ENCODE data around the gene SLU7. TPM values are rescaled to one million over a fixed set of nuclear protein-coding genes. Genes with fewer than 3 reads are reported as not detected.

The SLU7 gene
- total and polyA plus RNA-seq, 7 donors, result 22.4 to 80.3 (median 44.4) TPM

DNA sequence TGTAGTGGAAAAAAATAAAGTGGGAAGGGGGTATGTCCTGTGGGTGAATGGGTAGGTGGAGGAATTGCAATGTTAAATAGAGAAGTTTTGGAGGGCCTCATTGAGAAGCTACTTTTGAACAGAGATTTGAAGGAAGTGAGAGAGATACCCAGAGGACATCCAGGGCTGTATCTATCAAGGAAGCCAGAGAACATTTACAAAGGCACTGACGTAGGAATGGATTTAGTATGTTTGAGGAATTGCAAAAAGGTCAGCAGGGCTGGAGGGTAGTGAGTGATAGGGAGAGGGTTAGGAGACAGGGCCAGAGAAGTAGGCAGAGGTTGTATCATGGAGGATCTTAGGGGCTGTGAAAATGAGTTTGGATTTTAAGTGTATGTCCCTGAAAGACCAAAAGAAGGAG, 16.7 kb upstream of the SLU7 start:
- no peaks in the 10 kb centered on the region for H3K36me3 ChIP-seq
- WGBS, 2 donors, result 85% methylated on average over 1 of the region's 1 CpG
- H3K4me3 ChIP-seq, result no peak overlapping the region
- H3K27ac ChIP-seq, result no peak overlapping the region
- TF ChIP-seq POLR2AphosphoS5 (IDR thresholded peaks at IDR 0.05), result no peak
- TF ChIP-seq POLR2A (IDR thresholded peaks at IDR 0.05), result no peak
- no peaks in the 10 kb centered on the region for H3K9me3 ChIP-seq
- intact Hi-C loops (cut with DNase I), result no loop called here
- H3K27me3 ChIP-seq, result no peaks in the 10 kb centered on the region
- peaks cover 0 to 7% (median 6%) of the 10 kb centered on the region in 4 donors for H3K4me1 ChIP-seq
- no peak for DNase-seq

- intact Hi-C loops (cut with DNase I), result no loop called here
- peaks cover 0 to 7% (median 6%) of the 10 kb centered on the region in 4 donors for H3K4me1 ChIP-seq
- no peak overlapping the region for H3K4me3 ChIP-seq
- WGBS, 2 donors, result 69 to 88% methylated on average over 9 of the region's 9 CpGs
- H3K27ac ChIP-seq, result no peak overlapping the region
- no peaks in the 10 kb centered on the region for H3K27me3 ChIP-seq
- TF ChIP-seq POLR2A (IDR thresholded peaks at IDR 0.05) (no peak), POLR2AphosphoS5 (IDR thresholded peaks at IDR 0.05) (no peak), EP300 (IDR thresholded peaks at IDR 0.05) (no peak)
- TF ChIP-seq, protein P1, sequence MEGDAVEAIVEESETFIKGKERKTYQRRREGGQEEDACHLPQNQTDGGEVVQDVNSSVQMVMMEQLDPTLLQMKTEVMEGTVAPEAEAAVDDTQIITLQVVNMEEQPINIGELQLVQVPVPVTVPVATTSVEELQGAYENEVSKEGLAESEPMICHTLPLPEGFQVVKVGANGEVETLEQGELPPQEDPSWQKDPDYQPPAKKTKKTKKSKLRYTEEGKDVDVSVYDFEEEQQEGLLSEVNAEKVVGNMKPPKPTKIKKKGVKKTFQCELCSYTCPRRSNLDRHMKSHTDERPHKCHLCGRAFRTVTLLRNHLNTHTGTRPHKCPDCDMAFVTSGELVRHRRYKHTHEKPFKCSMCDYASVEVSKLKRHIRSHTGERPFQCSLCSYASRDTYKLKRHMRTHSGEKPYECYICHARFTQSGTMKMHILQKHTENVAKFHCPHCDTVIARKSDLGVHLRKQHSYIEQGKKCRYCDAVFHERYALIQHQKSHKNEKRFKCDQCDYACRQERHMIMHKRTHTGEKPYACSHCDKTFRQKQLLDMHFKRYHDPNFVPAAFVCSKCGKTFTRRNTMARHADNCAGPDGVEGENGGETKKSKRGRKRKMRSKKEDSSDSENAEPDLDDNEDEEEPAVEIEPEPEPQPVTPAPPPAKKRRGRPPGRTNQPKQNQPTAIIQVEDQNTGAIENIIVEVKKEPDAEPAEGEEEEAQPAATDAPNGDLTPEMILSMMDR (IDR thresholded peaks at IDR 0.05), result no peak
- H3K9me3 ChIP-seq, result no peaks in the 10 kb centered on the region
- DNase-seq, result no peak
- no peaks in the 10 kb centered on the region for H3K36me3 ChIP-seq
Measured at GRCh38 chr5:160434022-160434531, 15.2 kb upstream of the SLU7 start.

DNA sequence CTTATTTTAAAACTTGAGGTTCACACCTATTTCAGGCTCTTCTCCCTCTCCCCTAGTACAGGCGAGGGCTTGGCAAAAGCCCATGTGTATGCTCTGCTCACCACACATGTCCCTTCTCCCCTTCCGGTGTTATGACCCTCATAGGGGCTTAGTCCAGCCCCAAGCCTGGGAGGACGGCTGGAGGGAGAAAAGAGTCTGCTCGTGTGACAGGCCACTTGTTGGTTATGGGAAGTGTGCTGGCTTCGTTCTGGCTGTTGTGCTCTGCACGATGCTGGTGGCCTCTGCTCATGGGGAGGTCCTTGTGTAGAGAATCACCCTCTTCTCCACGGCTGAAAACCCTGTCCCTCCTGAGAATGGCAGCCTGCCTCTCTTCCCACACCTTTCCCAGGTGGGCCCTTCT, 13.9 kb upstream of the SLU7 start:
- intact Hi-C loops (cut with DNase I), result no loop called here
- no peaks in the 10 kb centered on the region for H3K27me3 ChIP-seq
- H3K36me3 ChIP-seq, result no peaks in the 10 kb centered on the region
- no peak for DNase-seq
- WGBS, 2 donors, result 88 to 91% methylated on average over 7 of the region's 7 CpGs
- H3K4me1 ChIP-seq, result no peaks in the 10 kb centered on the region
- no peaks in the 10 kb centered on the region for H3K9me3 ChIP-seq
- TF ChIP-seq POLR2AphosphoS5 (IDR thresholded peaks at IDR 0.05) (no peak), EP300 (IDR thresholded peaks at IDR 0.05) (no peak), POLR2A (IDR thresholded peaks at IDR 0.05) (no peak)
- TF ChIP-seq, protein P1 (IDR thresholded peaks at IDR 0.05), result no peak
- no peak overlapping the region for H3K4me3 ChIP-seq
- H3K27ac ChIP-seq, result no peak overlapping the region

- Histone ChIP-seq H3K27me3 (no peaks in the 10 kb centered on the region), H3K4me1 (no peaks in the 10 kb centered on the region), H3K4me3 (no peak overlapping the region), H3K27ac (no peak overlapping the region), H3K36me3 (no peaks in the 10 kb centered on the region), H3K9me3 (no peaks in the 10 kb centered on the region)
- intact Hi-C loops (cut with DNase I), result no loop called here
- 91 to 94% methylated on average over 4 of the region's 4 CpGs for WGBS, 2 donors
- DNase-seq, result no peak
- TF ChIP-seq EP300 (IDR thresholded peaks at IDR 0.05) (no peak), POLR2AphosphoS5 (IDR thresholded peaks at IDR 0.05) (no peak), POLR2A (IDR thresholded peaks at IDR 0.05) (no peak)
- TF ChIP-seq, protein P1 (IDR thresholded peaks at IDR 0.05), result no peak
Measured at GRCh38 chr5:160432196-160432595, 13.3 kb upstream of the SLU7 start.

- intact Hi-C loops (cut with DNase I), result no loop called here
- DNase-seq, result no peak
- Histone ChIP-seq H3K4me1 (no peaks in the 10 kb centered on the region), H3K27me3 (no peaks in the 10 kb centered on the region), H3K27ac (no peak overlapping the region), H3K9me3 (no peaks in the 10 kb centered on the region), H3K4me3 (no peak overlapping the region), H3K36me3 (no peaks in the 10 kb centered on the region)
- TF ChIP-seq, protein P1 (IDR thresholded peaks at IDR 0.05), result no peak
- TF ChIP-seq POLR2A (IDR thresholded peaks at IDR 0.05) (no peak), POLR2AphosphoS5 (IDR thresholded peaks at IDR 0.05) (no peak), EP300 (IDR thresholded peaks at IDR 0.05) (no peak)
- WGBS, 2 donors, result 97 to 99% methylated on average over 4 of the region's 4 CpGs
Measured at GRCh38 chr5:160427607-160428006, 8.7 kb upstream of the SLU7 start.
